Stimulated activated naive CD4-positive, alpha-beta T cell treated with Interleukin-2 at 50 U/mL for 16 hours (primary cell): Measurements from ENCODE around the gene CISD3.

ENCODE experiments used
- DNase-seq: peaks from one replicate; lab custom pipeline; 2025; lab: John Stamatoyannopoulos, UW

CISD3 gene

GRCh38 chr17:38728290-38728831 is 1.8 kb upstream of the CISD3 start:
- DNase-seq: peak; percentile 43

GRCh38 chr17:38729368-38729885 is 714 bp upstream of the CISD3 start:
- DNase-seq: no peak

- no peak for DNase-seq
Measured at GRCh38 chr17:38730526-38731379, 612 bp downstream of the CISD3 start.

GRCh38 chr17:38731526-38732294 is 1.6 kb downstream of the CISD3 start:
- DNase-seq: no peak

- DNase-seq: no peak
Measured at GRCh38 chr17:38732376-38733281, 2.5 kb downstream of the CISD3 start.

GRCh38 chr17:38733282-38733981 is 3.3 kb downstream of the CISD3 start:
- no peak for DNase-seq

GRCh38 chr17:38733982-38734973 is 4.1 kb downstream of the CISD3 start:
- no peak for DNase-seq

GRCh38 chr17:38735161-38735997 is 5.2 kb downstream of the CISD3 start:
- DNase-seq: peak; percentile 64

- no peak for DNase-seq
Measured at GRCh38 chr17:38738007-38738662, 8.0 kb downstream of the CISD3 start.

GRCh38 chr17:38738686-38739085 is 8.5 kb downstream of the CISD3 start:
- DNase-seq: no peak

- DNase-seq: no peak
Measured at GRCh38 chr17:38739305-38739704, 9.2 kb downstream of the CISD3 start.

GRCh38 chr17:38740044-38740443 is 9.9 kb downstream of the CISD3 start:
- DNase-seq: no peak

- DNase-seq: no peak
Measured at GRCh38 chr17:38740806-38741205, 10.7 kb downstream of the CISD3 start.

GRCh38 chr17:38741461-38741860 is 11.3 kb downstream of the CISD3 start:
- no peak for DNase-seq

- DNase-seq: no peak
Measured at GRCh38 chr17:38741921-38742410, 11.8 kb downstream of the CISD3 start.

GRCh38 chr17:38742411-38743308 is 12.5 kb downstream of the CISD3 start:
- DNase-seq: no peak

- no peak for DNase-seq
Measured at GRCh38 chr17:38743556-38744171, 13.5 kb downstream of the CISD3 start.
